ENCODE data around the gene ZNF585A.
"Not testable (repeated sequence)": the region's sequence is repeated elsewhere in the genome, so short reads cannot be mapped to it uniquely, and the experiment has no call there.

- TF ChIP-seq CTCF (IDR thresholded peaks at IDR 0.05; ENCODE audit: insufficient read depth, low read length, poor library complexity, severe bottlenecking) = peak; percentile 30
- not testable (repeated sequence) for TF ChIP-seq EZH2phosphoT487 (conservative IDR thresholded peaks at IDR 0.05; ENCODE audit: low read length)
These were observed 60.7 kb downstream of the ZNF585A start for GRCh38 chr19:37111753-37112152.

Data from SU-DHL-6 (cell line).